IPS DF 4.7 (cell line): Measurements from ENCODE around the gene STX3.
"Not testable (repeated sequence)": the region's sequence is repeated elsewhere in the genome, so short reads cannot be mapped to it uniquely, and the experiment has no call there.

Experiments
- DNase-seq: peaks from one replicate; pipeline ENCODE4 v3.0.0-alpha.2; 2013; ENCODE audit warnings: low spot score; ENCODE audit errors: extremely low read depth

The STX3 gene

DNA sequence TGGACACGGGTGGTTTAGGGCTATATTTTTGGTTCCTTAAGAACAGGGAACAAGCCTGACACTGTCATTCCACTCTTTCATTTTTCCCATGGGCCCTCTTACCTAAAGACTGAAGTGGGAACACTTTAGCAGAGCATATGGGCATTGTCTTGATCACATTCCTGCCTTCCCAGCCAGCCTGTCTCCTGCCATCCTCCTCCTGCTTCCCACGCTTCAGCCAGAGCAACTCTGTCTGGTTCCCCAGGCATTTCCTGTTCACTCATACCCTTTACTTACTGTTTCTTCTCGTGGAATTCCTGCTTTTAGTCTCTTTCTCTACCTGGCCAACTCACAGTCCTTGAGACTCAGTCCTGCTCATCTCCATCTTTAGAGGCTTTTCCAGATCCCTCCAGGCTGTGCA, 32.6 kb downstream of the STX3 start:
- no peak for DNase-seq

DNA sequence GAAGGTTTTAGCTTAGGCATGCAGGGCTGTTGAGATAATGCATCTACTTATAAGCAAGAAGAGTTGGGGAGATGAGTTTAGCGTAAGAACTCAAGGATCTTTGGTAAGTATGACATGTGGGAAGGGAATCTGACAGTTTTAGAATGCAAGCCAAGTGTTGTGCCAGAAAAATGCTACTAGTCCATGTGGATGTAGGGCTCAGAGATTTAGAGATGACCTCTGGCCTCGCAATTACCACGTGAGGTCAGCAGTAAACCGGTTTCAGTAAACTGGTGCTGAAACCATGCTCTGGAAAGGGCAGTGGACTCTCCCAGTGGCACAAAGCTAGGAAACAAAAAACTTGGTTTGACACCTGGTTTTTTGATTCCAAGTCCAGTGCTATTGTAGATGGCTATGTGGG, 36.5 kb downstream of the STX3 start:
- no peak for DNase-seq

- no peak for DNase-seq
These were observed 37.3 kb downstream of the STX3 start for GRCh38 chr11:59792507-59792906.

DNA sequence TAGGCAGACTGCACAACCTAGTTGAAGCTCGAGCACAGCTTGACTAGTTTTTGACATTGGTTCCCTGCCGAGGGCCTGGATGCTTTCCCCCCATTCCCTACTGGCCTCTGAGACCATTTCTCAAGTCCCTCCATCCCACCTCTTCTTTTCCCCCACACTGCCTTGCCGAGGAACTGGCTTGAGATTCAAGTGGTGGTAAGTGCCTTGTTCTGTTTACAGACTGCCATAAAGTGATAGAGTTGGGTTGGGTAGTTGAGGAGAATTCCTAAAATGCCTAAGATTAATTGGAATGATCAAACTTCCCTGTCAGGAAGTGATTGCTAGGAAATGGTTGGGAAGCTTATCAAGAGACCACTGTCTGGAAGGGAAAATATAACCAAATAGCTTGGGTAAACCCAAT, 39.2 kb downstream of the STX3 start:
- no peak for DNase-seq

- DNase-seq, result no peak
These were observed 45.3 kb downstream of the STX3 start for GRCh38 chr11:59800390-59801025.

DNA sequence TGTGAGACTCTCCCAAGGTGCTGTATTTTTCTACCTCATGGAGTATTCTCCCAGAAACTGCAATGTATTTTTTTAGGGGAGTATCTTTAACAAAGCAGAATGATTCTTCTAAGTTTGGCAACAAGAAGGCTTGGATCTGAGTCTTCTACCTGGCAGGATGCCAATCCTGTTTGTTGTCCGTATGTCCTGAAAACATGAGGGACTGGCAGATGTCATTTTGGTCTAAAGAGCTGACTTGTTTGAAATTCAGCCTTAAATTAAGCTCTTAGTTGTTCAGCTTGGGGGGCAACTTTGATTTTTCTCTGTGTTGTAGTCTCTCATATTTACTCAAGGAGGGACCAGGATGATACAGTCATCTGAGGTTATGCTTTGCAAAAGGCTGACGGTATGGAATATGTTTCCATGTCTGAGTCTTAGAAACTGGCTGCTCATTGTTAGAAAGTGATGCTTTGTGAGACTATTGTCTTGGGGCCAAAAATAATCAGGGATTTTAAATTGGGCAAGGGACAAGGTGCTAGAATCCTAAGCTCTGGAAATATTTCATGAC, 46.1 kb downstream of the STX3 start:
- DNase-seq, result no peak

- DNase-seq, result no peak
These were observed 46.9 kb downstream of the STX3 start for GRCh38 chr11:59801981-59802638.

- DNase-seq, result no peak
These were observed 47.5 kb downstream of the STX3 start for GRCh38 chr11:59802639-59803176.

DNA sequence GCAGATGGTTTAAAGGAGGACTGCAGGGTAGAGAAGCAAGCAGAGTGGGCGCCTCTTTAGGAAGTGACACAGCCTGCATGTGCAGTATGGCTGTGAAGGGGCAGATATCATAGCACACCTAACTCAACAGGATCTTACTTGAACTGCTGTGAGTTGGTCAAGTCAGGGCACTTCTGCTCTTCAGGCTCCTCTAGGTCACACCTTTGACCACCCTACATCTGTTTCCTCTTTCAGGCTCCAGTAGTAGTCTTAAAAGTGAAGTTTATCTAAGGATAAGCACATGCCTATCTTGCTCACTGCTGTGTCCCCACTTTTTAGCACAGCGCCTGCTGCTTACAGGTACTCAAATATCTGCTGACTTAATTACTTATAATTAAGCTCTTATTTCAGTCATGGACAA, 48.9 kb downstream of the STX3 start:
- DNase-seq, result no peak

DNA sequence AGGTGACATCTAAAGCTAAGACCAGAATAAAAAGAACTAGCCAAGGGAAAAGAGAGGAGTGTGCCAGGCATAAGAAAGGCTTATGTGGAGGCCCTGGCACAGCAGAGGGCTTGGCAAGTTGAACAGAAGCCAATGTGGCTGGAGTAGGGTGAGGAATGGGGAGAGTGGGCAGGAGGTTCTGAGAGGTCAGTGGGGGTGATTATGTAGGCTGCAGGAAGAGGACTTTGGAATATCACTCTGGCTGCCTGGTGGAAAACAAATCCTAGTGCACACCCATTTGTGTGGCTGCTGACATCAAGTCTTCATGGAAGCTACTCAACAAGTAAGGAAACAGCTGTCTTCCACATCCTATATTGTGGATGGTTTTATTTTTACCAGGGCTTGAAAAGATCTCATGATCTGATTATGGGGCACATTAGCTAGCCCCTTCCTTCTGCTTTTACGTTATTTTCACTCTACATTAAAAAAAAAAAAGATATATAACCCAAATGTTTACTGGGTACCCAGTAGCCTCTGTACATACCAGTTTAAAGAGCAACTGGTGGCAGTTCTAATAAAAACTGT, 52.0 kb downstream of the STX3 start:
- DNase-seq, result no peak

GRCh38 chr11:59810189-59810910, 55.2 kb downstream of the STX3 start, which contains the start of gene MRPL16:
MRPL16 (minus strand) TSS chr11:59810778; CDS start chr11:59810658, 120 bp downstream.
- DNase-seq, result peak; percentile 82

DNA sequence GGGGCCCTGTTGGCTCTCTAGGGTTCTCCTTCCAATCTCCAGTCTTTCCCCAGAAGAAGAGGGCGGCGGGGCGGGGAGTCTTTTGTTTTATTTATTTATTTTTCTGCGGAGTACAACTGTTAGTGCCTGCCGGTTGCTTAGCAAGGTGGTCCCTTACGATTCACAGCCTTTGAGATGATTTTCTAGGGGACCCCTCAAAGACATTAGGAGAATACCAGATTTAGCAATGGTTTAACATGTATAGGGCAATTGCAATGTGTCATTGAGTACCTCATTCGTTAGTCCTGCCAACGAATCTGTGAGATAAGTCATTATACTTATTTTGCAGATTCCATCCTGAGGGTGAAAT, 55.7 kb downstream of the STX3 start:
- no peak for DNase-seq

GRCh38 chr11:59812220-59812619, 57.0 kb downstream of the STX3 start:
- no peak for DNase-seq

DNA sequence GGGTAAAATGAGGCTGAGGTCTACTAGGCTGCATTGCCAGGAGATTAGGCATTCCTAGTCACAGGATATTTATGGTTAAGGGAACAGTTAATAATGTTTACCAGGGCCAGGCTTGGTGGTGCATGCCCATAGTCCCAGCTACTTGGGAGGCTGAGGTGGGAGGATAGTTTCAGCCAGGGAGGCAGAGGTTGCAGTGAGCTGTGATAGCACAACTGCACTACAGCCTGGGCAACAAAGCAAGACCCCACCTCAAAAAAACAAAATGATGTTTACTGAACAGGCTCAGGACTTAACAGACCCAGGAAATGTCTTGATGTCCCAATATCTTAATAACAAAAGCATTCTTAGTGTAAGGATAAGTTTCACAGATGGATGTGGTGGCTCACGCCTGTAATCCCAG, 58.2 kb downstream of the STX3 start:
- DNase-seq, result no peak

DNA sequence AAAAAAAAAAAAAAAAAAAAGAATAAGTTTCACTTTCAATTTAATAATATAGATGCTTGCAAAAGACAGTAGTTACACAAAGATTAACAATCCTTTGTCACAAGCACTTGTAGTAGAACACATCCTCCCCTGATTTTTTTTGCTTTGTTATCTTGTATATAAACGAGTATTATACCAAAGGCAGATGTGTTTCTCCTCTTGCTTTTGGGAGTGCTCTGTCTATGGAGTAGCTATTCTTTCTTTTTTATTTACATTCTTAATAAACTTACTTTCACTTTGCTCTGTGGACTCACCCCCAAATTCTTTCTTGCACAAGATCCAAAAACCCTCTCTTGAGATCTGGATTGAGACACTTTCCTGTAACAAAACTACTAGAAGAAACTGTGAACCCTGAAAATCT, 58.8 kb downstream of the STX3 start:
- no peak for DNase-seq

GRCh38 chr11:59815754-59816153, 60.6 kb downstream of the STX3 start:
- no peak for DNase-seq

- DNase-seq, result not testable (repeated sequence)
These were observed 61.3 kb downstream of the STX3 start for GRCh38 chr11:59816434-59816833.

- DNase-seq, result no peak
These were observed 63.4 kb downstream of the STX3 start for GRCh38 chr11:59818572-59818971.

DNA sequence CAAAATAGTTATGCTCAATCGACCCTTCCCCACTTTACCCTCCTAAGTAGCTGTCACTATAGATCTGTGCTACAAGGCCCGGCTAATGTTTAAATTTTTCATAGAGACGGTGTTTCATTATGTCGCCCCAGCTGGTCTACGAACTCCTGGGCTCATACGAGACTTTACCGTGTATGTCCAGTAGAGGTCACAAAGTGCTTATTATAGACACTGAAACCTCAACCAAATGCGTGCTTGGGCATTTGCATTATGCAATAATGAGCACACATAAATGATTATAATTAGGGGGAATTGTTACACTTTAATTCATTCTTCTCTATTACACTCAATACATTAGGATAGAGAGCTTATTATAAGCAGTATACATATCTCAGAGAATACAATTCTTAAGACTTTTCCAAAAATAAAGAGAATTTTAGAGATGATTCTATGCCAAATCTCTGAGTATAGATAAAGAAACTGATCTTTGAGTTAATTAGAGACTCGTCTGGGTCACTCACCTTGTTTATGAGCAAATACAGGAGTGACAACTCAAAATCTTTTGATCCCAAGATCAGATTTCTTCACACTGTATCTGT, 67.9 kb downstream of the STX3 start:
- DNase-seq, result no peak

- DNase-seq, result no peak
These were observed 74.2 kb downstream of the STX3 start for GRCh38 chr11:59829358-59829757.

GRCh38 chr11:59833602-59834001, 78.4 kb downstream of the STX3 start:
- no peak for DNase-seq
